HFF-Myc (cell line): Measurements from ENCODE around the gene ZBTB2.

ENCODE experiments used
- DNase-seq: peaks from one replicate; pipeline ENCODE4 v3.0.0-alpha.2; 2011; ENCODE audit warnings: low read depth; ENCODE audit errors: extremely low read depth
- H3K4me3 ChIP-seq: replicated peaks from 2 replicates; pipeline ENCODE4 v1.5.1; 2011; ENCODE audit warnings: low read depth, mild to moderate bottlenecking, control low read depth, low read length
- TF ChIP-seq, protein P1 (sequence below): IDR thresholded peaks from 2 replicates; pipeline ENCODE4 v1.5.1; 2012; ENCODE audit warnings: mild to moderate bottlenecking, low read depth, low read length, control low read depth; ENCODE audit errors: missing control alignments

ZBTB2 gene

DNA sequence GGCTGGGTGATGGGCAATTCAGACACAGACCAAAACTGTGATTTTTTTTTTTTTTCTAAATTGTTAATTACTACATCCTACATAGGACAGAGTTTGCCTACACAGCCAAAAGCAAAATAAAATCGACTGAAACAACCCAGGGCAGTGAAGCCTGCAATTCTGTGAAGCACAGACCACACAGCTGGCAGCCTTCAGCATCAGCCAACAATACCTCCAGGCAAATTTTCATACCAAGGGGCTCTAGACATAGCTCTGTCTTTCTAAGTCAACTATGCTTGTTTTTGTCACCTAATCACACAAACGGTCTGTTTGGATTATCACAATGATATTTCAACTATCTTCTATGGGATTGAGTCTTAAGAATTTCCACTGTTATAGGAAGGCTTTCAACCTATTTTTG lies 43.0 kb upstream of the ZBTB2 start:
- TF ChIP-seq, protein P1, sequence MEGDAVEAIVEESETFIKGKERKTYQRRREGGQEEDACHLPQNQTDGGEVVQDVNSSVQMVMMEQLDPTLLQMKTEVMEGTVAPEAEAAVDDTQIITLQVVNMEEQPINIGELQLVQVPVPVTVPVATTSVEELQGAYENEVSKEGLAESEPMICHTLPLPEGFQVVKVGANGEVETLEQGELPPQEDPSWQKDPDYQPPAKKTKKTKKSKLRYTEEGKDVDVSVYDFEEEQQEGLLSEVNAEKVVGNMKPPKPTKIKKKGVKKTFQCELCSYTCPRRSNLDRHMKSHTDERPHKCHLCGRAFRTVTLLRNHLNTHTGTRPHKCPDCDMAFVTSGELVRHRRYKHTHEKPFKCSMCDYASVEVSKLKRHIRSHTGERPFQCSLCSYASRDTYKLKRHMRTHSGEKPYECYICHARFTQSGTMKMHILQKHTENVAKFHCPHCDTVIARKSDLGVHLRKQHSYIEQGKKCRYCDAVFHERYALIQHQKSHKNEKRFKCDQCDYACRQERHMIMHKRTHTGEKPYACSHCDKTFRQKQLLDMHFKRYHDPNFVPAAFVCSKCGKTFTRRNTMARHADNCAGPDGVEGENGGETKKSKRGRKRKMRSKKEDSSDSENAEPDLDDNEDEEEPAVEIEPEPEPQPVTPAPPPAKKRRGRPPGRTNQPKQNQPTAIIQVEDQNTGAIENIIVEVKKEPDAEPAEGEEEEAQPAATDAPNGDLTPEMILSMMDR = no peak
- no peak for DNase-seq
- no peak overlapping the region for H3K4me3 ChIP-seq

DNA sequence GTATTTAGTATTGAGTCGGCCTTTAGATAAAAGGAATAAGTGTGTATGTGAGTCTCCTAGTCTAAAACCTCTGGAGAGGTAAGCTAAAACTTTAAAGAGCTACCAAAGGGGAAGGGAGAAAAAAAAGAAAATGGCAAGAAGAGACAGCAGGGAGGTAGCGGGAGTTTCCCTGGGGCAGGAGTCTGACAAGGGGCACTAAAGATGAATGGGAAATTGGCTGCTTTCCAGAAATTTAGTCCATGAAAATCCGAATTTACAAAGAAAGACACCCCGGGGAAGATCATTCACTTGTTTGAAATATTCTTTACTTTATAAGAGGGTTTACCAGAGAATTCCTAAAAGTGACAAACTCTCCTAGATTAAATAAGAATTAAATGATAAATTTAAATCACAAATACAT lies 41.3 kb upstream of the ZBTB2 start:
- DNase-seq = no peak
- TF ChIP-seq, protein P1 = no peak
- H3K4me3 ChIP-seq = no peak overlapping the region

DNA sequence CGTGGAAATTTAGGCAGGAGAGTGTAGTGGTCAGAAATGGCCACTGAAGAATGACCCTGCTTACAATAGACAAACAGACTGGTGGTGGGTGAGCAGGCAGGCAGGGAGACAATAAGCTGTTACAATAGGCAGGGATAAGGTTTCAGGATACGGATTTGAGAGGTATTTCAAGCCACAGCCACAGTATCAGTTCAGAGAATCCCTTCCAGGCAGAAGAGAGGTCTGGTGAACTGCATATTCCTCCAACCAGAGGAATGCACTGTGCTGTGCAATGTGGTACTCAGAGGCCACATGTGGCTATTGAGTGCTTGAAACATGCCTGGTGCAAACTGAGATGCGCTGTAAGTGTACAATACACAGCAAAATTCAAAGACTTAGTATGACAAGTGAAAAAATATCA lies 40.0 kb upstream of the ZBTB2 start:
- DNase-seq = no peak
- TF ChIP-seq, protein P1 = no peak
- H3K4me3 ChIP-seq = no peak overlapping the region

DNA sequence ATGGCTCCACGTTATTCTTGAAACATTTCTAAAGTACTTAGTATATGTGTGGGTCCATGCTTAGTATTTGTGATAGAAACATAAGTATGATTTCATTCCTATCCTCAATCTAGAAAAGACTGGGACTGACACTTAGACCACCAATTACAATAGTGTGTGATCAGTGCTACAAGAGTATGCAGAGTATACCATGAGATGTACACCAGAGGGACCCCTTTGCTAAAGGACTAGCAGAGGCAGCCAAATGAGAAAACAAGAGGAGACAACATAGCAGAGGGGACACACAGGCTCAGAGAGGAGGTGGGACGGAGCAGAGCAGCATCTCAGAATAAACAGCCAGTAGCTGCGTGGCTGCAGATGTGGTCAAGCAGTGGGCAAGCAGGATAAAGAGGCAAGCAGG lies 39.5 kb upstream of the ZBTB2 start:
- no peak overlapping the region for H3K4me3 ChIP-seq
- no peak for DNase-seq

DNA sequence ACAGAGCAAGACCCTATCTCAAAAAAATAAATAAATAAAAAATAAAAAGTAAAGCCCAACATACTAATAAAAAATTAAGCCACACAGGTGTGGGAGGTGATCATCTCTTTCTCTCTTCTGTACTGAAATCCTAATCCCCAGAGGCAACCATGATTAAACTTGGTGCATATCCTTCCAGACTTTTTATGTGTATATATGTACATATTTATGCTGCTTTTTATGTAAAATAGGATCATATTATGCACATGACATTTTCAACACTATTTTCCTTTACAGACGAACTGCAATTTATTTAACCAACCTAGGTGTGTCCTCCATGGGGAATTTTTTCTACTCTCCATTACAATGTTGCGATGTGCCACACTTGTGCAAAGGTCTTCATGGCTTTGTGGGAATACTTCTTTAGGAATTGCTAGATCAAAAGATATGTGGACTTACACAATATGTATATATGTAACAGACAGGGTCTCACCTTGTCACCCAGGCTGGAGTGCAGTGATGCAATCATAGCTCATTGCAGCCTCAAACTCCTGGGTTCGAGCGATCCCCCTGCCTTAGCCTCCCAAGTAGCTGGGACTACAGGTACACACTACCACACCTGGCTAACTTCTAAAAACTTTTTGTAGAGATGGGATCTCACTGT lies 36.9 kb upstream of the ZBTB2 start:
- no peak overlapping the region for H3K4me3 ChIP-seq
- no peak for DNase-seq
- TF ChIP-seq, protein P1 = no peak

More for the DNA sequence above, 39.5 kb upstream of the ZBTB2 start:
- TF ChIP-seq, protein P1 = no peak

DNA sequence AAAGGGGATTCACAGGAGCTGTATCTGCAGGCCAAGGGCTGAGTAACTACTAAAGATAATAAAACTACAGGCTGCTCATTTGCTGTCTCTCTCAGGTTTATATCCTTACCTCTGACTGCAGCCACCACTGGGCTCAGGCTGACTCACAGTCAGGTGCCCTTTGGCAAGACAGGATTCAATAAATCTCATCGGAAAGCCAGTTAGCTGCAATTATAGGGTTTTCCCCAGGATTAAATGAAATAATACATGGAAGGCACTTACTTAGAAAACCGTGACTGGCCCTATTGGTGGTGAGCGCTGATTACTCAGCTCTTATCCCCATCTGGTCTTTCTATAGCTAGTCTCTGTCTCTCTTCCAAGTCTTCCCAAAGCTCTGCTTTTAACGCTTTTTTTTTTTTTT lies 34.2 kb upstream of the ZBTB2 start:
- no peak overlapping the region for H3K4me3 ChIP-seq
- TF ChIP-seq, protein P1 = no peak
- no peak for DNase-seq

DNA sequence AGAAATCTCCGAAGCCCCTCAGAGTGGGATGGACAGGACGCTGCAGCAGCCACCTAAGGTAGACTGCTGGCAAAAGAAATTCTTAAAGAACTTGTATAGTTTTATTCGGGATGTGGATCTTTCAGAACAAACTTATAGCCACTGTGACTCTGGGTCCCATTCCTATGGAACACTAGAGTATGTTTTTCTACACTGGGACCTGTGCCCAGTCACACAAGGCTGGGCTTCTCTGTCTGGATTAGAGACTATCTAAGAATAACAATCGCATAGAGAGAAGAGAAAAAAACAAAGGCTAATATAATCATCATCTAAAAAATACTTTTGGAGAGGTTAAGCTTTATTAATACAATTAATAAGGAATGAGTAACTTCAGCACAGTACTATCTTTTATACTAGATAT lies 31.6 kb upstream of the ZBTB2 start:
- no peak for DNase-seq
- no peak overlapping the region for H3K4me3 ChIP-seq
- TF ChIP-seq, protein P1 = no peak
